Erythroblast (primary cell): ENCODE measurements around the gene CORIN.

Experiments used
- DNase-seq, 2 experiments: peaks; one replicate each; lab custom pipeline; 2025; lab: John Stamatoyannopoulos, UW
- GATA1 ChIP-seq: IDR thresholded peaks from 2 replicates; pipeline ENCODE4 v1.6.1; 2011; ENCODE audit warnings: low read depth, mild to moderate bottlenecking, control low read depth, low read length, moderate library complexity
- POLR2A ChIP-seq: IDR thresholded peaks from 2 replicates; pipeline ENCODE4 v1.6.1; 2011; ENCODE audit warnings: mild to moderate bottlenecking, low read length

The CORIN gene

GRCh38 chr4:47741200-47741599 lies 96.7 kb downstream of the CORIN start:
- no peak for DNase-seq

GRCh38 chr4:47737326-47737725 lies 100.5 kb downstream of the CORIN start:
- TF ChIP-seq GATA1 (no peak), POLR2A (no peak)
- peak in 1 of 2 experiments; percentile 24 for DNase-seq

More at GRCh38 chr4:47741200-47741599, 96.7 kb downstream of the CORIN start:
- TF ChIP-seq GATA1 (no peak), POLR2A (no peak)

- peak; percentile 76 to 92 for DNase-seq
- TF ChIP-seq GATA1 (no peak), POLR2A (no peak)
Observed at GRCh38 chr4:47736555-47736954, 101.3 kb downstream of the CORIN start.

- DNase-seq = peak; percentile 60 to 82
- no peak for TF ChIP-seq POLR2A
- no peak for TF ChIP-seq GATA1
Observed at GRCh38 chr4:47736146-47736545, 101.7 kb downstream of the CORIN start.

GRCh38 chr4:47733302-47734175 lies 104.3 kb downstream of the CORIN start:
- no peak for DNase-seq
- TF ChIP-seq POLR2A (no peak), GATA1 (no peak)

- no peak for DNase-seq
- no peak for TF ChIP-seq GATA1
- TF ChIP-seq POLR2A = no peak
Observed at GRCh38 chr4:47731182-47731581, 106.7 kb downstream of the CORIN start.

- TF ChIP-seq GATA1 = no peak
- TF ChIP-seq POLR2A = no peak
- DNase-seq = no peak
Observed at GRCh38 chr4:47729131-47729680, 108.7 kb downstream of the CORIN start.

- DNase-seq = no peak
- no peak for TF ChIP-seq GATA1
- no peak for TF ChIP-seq POLR2A
Observed at GRCh38 chr4:47721892-47722575, 115.8 kb downstream of the CORIN start.

- no peak for TF ChIP-seq GATA1
- TF ChIP-seq POLR2A = no peak
- DNase-seq = no peak
Observed at GRCh38 chr4:47721485-47721884, 116.4 kb downstream of the CORIN start.

- TF ChIP-seq POLR2A (no peak), GATA1 (no peak)
- DNase-seq = no peak
Observed at GRCh38 chr4:47720787-47721186, 117.1 kb downstream of the CORIN start.

GRCh38 chr4:47719576-47719975 lies 118.3 kb downstream of the CORIN start:
- no peak for DNase-seq
- TF ChIP-seq GATA1 (no peak), POLR2A (no peak)

GRCh38 chr4:47718696-47719095 lies 119.2 kb downstream of the CORIN start:
- TF ChIP-seq GATA1 (no peak), POLR2A (no peak)
- DNase-seq = no peak

GRCh38 chr4:47717188-47717587 lies 120.7 kb downstream of the CORIN start:
- TF ChIP-seq POLR2A = no peak
- no peak for TF ChIP-seq GATA1
- DNase-seq = no peak
